Measurements from ENCODE around the gene AGMAT. TPM values are rescaled to one million over a fixed set of nuclear protein-coding genes. Genes with fewer than 3 reads are reported as not detected.

Gene AGMAT
- total and polyA plus RNA-seq, 2 of the 13 experiments (the other 11 are each of a cell fraction or from before 2014, with no cell fraction given): 59.1 to 174 TPM

GRCh38 chr1:15526490-15527339 lies 58.1 kb downstream of the AGMAT start, which contains the start of gene DNAJC16 (continued):
- TF ChIP-seq, protein P1, sequence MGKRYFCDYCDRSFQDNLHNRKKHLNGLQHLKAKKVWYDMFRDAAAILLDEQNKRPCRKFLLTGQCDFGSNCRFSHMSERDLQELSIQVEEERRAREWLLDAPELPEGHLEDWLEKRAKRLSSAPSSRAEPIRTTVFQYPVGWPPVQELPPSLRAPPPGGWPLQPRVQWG (CRISPR knock-in tag; IDR thresholded peaks at IDR 0.05; ENCODE audit: borderline replicate concordance, low read depth): no peak
- TF ChIP-seq, protein P2, sequence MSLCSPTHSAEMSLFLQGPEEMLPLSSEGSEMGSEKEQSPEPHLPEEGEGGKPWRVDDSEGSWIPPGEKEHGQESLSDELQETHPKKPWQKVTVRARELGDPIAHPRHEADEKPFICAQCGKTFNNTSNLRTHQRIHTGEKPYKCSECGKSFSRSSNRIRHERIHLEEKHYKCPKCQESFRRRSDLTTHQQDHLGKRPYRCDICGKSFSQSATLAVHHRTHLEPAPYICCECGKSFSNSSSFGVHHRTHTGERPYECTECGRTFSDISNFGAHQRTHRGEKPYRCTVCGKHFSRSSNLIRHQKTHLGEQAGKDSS (CRISPR knock-in tag; IDR thresholded peaks at IDR 0.05; ENCODE audit: borderline replicate concordance, low read depth): peak; percentile 75; the same call in 1 of the 2 replicates
- TF ChIP-seq ZNF260 (CRISPR knock-in tag; IDR thresholded peaks at IDR 0.05; ENCODE audit: borderline replicate concordance, low read depth) (no peak), FOXO1 (CRISPR knock-in tag; IDR thresholded peaks at IDR 0.05) (0 out of 2 replicates have a peak, but pooled peaks have one; percentile 34), FOXO4 (CRISPR knock-in tag; conservative IDR thresholded peaks at IDR 0.05) (no peak), GPN1 (CRISPR knock-in tag; IDR thresholded peaks at IDR 0.05; ENCODE audit: borderline replicate concordance) (no peak), FOXA1 (IDR thresholded peaks at IDR 0.05) (no peak), FOXA1 (CRISPR knock-in tag; IDR thresholded peaks at IDR 0.05) (no peak), ZMYM3 (CRISPR knock-in tag; IDR thresholded peaks at IDR 0.05) (peak; percentile 45), KLF11 (CRISPR knock-in tag; IDR thresholded peaks at IDR 0.05) (peak; percentile 47; the same call in 1 of the 2 replicates), ZNF496 (CRISPR knock-in tag; IDR thresholded peaks at IDR 0.05; ENCODE audit: insufficient replicate concordance) (no peak), ZBTB39 (CRISPR knock-in tag; IDR thresholded peaks at IDR 0.05) (no peak), MBD4 (IDR thresholded peaks at IDR 0.05; ENCODE audit: borderline replicate concordance, low read length) (no peak), U2AF2 (IDR thresholded peaks at IDR 0.05; ENCODE audit: low read depth, low read length) (no peak), HMGA1 (CRISPR knock-in tag; conservative IDR thresholded peaks at IDR 0.05) (no peak), NR2F6 (IDR thresholded peaks at IDR 0.05) (peak; percentile 48; the same call in 1 of the 2 replicates), NR2F6 (CRISPR knock-in tag; IDR thresholded peaks at IDR 0.05) (peak; percentile 44; the same call in 1 of the 2 replicates), UBTF (CRISPR knock-in tag; IDR thresholded peaks at IDR 0.05) (peak; percentile 93), ZBTB1 (CRISPR knock-in tag; IDR thresholded peaks at IDR 0.05; ENCODE audit: borderline replicate concordance) (no peak)
- TF ChIP-seq, protein P3, sequence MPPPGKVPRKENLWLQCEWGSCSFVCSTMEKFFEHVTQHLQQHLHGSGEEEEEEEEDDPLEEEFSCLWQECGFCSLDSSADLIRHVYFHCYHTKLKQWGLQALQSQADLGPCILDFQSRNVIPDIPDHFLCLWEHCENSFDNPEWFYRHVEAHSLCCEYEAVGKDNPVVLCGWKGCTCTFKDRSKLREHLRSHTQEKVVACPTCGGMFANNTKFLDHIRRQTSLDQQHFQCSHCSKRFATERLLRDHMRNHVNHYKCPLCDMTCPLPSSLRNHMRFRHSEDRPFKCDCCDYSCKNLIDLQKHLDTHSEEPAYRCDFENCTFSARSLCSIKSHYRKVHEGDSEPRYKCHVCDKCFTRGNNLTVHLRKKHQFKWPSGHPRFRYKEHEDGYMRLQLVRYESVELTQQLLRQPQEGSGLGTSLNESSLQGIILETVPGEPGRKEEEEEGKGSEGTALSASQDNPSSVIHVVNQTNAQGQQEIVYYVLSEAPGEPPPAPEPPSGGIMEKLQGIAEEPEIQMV (CRISPR knock-in tag; IDR thresholded peaks at IDR 0.05; ENCODE audit: low read depth): peak; percentile 79; the same call in 1 of the 2 replicates
